Measurements from ENCODE around the gene TNS4.
A peak's percentile ranks its signal among the peaks of the same experiment; 100 is the strongest.

The TNS4 gene

GRCh38 chr17:40515491-40516041, 14.1 kb upstream of the TNS4 start:
- peak; percentile 37 for DNase-seq (ENCODE audit: low spot score)

- DNase-seq (ENCODE audit: low spot score), result no peak
These were observed 13.6 kb upstream of the TNS4 start for GRCh38 chr17:40515011-40515410.

GRCh38 chr17:40514013-40514875, 12.8 kb upstream of the TNS4 start:
- no peak for DNase-seq (ENCODE audit: low spot score)

DNA sequence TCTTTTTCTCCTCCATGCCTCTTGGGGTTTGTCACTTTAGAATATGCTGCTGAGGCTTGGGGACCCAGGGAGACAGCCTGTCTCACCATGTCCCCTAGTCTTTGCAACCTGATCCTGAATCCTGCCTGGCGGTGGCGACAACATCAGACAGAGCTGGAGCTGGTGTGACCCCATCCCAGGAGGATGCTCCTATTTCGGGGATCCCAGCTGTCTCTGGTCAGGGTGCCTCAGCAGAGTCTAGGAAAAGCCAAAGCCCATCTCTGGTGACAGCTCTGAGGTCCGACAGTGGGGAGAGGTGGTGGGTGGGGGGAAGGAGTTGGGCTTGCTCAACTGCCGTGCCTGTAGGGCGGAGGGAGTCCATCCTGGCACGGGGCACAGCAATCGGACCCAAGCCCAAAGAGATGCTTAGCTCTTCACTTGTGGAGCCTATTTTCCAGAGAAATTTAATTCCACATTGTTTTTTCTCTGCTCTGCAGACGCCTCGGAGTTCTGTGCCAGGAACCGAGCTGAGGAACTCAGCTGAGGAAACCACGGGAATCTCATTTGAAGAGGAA, 10.3 kb upstream of the TNS4 start:
- no peak for DNase-seq (ENCODE audit: low spot score)

GRCh38 chr17:40511136-40511535, 9.7 kb upstream of the TNS4 start:
- no peak for DNase-seq (ENCODE audit: low spot score)

GRCh38 chr17:40510328-40510648, 8.9 kb upstream of the TNS4 start:
- no peak for DNase-seq (ENCODE audit: low spot score)

GRCh38 chr17:40509626-40510327, 8.4 kb upstream of the TNS4 start:
- DNase-seq (ENCODE audit: low spot score), result no peak

DNA sequence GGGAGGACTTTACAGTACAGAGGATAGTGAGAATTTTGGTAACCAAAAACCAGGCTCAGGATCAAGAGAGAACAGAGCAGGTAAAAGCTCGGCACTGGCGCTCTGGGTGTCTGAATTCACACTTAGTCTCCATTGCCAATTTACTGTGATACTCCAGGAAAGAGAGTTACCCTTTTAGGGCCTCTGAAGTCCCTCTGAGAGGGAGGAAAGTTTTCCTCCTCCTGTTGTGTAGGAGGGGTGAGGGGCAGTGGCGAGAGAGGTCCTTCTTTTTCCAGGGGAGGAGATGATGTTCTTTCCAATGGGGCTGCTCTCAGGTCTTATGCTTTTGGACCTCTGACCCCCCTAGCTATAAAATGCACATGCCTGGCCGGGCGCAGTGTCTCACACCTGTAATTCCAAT, 5.4 kb upstream of the TNS4 start:
- DNase-seq (ENCODE audit: low spot score), result no peak

- no peak for DNase-seq (ENCODE audit: low spot score)
These were observed 1.7 kb upstream of the TNS4 start for GRCh38 chr17:40503154-40503553.

DNA sequence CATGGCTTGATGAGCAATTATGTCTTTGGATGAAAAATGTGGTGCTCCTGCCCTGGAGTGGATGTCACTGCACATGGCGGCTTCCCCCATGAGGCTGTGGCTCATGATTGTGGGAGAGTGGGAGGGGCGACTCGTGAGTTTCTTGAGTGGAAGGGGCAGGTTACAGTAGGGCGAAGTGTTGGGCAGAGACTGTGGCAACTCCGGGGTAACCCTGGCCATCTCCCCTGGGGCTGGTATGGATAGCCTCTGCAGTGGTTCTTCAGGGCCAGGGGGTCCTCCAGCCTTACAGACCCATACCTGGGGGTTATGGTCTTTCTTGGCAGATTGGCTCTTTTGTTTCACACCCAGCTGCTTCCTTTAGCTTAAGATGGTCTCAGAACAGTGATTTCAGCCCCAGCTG, 1.3 kb upstream of the TNS4 start:
- no peak for DNase-seq (ENCODE audit: low spot score)

GRCh38 chr17:40500709-40501108, 714 bp downstream of the TNS4 start:
- no peak for DNase-seq (ENCODE audit: low spot score)

GRCh38 chr17:40500190-40500589, 1.2 kb downstream of the TNS4 start:
- no peak for DNase-seq (ENCODE audit: low spot score)

DNA sequence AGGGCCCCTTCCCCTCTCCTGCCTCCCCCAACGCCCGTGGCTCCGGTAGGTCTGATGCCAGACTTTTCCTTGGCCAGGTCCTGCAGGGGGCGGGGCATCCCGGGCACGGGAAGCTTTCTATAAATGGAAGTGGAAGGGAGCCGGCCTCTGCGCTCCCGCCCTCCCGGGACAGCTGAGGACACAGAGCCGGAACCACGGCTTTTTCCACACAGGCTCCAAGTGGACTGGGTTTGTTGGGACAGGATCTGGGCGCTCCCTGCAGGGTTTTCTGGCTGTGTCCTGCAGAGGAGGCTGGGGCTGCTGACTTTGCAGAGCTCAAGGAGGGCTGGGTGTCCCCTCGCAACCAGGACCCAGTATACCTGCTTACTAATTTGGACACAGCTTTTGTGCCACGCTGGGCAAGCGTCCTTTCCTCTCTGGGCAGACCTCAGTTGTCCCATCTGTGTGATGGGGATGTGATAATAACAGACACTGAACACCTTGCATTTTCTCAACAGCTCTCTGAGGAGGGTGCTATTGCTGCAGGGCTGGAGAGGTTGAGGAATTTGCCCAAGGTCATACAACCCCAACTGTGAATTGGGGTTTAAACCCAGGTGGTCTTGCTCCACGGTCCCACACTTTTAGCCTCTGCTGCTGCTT, 1.8 kb downstream of the TNS4 start:
- no peak for DNase-seq (ENCODE audit: low spot score)

DNA sequence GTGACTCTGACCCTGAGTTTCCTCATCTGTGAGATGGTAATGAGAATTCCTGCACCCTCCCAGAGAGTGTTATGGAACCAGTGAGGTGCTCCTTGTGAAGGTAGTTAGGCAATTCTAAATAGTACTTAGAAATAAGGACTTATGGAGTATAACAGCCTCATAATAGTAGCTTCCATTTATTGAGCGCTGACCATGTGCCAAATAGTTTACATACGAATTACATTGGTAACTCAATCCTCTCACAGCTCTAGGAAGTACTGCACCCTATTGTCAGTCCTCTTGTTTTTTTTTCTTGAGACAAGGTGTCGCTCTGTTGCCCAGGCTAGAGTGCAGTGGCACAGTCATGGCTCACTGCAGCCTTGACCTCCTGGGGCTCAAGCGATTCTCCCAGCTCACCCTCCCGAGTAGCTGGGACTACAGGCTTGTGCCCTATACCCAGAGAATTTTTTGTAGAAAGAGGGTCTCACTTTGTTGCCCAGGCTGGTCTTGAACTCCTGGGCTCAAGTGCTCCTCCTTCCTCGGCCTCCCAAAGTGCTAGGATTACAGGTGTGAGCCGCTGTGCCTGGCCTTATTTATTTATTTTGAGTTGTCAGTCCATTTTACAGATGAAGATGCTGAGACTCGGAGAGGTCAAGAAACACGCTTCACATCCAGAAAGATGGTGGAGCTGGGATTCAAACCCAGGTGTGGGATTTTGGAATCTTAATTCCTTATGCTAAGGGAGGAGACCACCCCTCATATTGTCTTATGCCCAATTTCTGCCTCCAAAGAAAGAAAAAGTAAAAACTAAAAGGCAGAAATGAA, 2.9 kb downstream of the TNS4 start:
- DNase-seq (ENCODE audit: low spot score), result no peak

- no peak for DNase-seq (ENCODE audit: low spot score)
These were observed 3.7 kb downstream of the TNS4 start for GRCh38 chr17:40497695-40498094.

GRCh38 chr17:40496634-40497420, 4.6 kb downstream of the TNS4 start:
- DNase-seq (ENCODE audit: low spot score), result no peak

- no peak for DNase-seq (ENCODE audit: low spot score)
These were observed 5.3 kb downstream of the TNS4 start for GRCh38 chr17:40496170-40496569.

GRCh38 chr17:40495140-40495539, 6.3 kb downstream of the TNS4 start:
- DNase-seq (ENCODE audit: low spot score), result no peak

- no peak for DNase-seq (ENCODE audit: low spot score)
These were observed 7.7 kb downstream of the TNS4 start for GRCh38 chr17:40493697-40494096.

- DNase-seq (ENCODE audit: low spot score), result no peak
These were observed 9.9 kb downstream of the TNS4 start for GRCh38 chr17:40491486-40491885.

- no peak for DNase-seq (ENCODE audit: low spot score)
These were observed 10.4 kb downstream of the TNS4 start for GRCh38 chr17:40490982-40491381.
